Heart right ventricle (tissue), 16 donors: ENCODE data around the gene BICC1. TPM values are rescaled to one million over a fixed set of nuclear protein-coding genes. Genes with fewer than 3 reads are reported as not detected.

Source experiments
- ATAC-seq, 8 donors: fragments of 200-7000 bp; cut with Tn5 transposase; one replicate each; pipeline ENCODE4 v1.9.1; 2020; ENCODE audit warnings: mild to moderate bottlenecking in 8 of 8, moderate library complexity in 8 of 8, moderate number of reproducible peaks in 1 of 8
- DNase-seq, 2 donors: peaks; one replicate each; pipeline ENCODE4 v3.0.0-alpha.2; 2020
- H3K27ac ChIP-seq, 10 donors: fragments of 200-600 bp; sonication (generic) in 2 of 10; one replicate each; pipeline versions ENCODE4 v1.5.0 to v1.8.0; 2020 to 2022; ENCODE audit warnings: mild to moderate bottlenecking in 3 of 10
- H3K27me3 ChIP-seq, 7 donors: fragments of 200-600 bp; one replicate each; pipeline ENCODE4 v1.8.0; 2021 to 2022; ENCODE audit warnings: mild to moderate bottlenecking in 2 of 7
- H3K36me3 ChIP-seq, 9 donors: fragments of 200-600 bp; sonication (generic) in 1 of 9; one replicate each; pipeline versions ENCODE4 v1.5.0 to v1.8.0; 2020 to 2022; ENCODE audit warnings: mild to moderate bottlenecking in 2 of 9
- H3K4me1 ChIP-seq, 9 donors: fragments of 200-600 bp; sonication (generic) in 1 of 9; one replicate each; pipeline versions ENCODE4 v1.5.0 to v1.8.0; 2020 to 2022; ENCODE audit warnings: mild to moderate bottlenecking in 4 of 9
- H3K4me3 ChIP-seq, 10 donors: fragments of 200-600 bp; sonication (generic) in 2 of 10; one replicate each; pipeline versions ENCODE4 v1.5.0 to v1.8.0; 2020 to 2022; ENCODE audit warnings: mild to moderate bottlenecking in 7 of 10, moderate library complexity in 2 of 10
- H3K9me3 ChIP-seq, 11 donors: fragments of 200-600 bp in 10 of 11; sonication (generic) in 2 of 11; one replicate each; pipeline versions ENCODE4 v1.5.0 to v1.8.0; 2013 to 2022; ENCODE audit warnings: mild to moderate bottlenecking in 2 of 11, control low read depth in 1 of 11, moderate library complexity in 1 of 11
- CTCF ChIP-seq, 9 donors: fragments of 200-600 bp; sonication (generic) in 2 of 9; IDR thresholded peaks; one replicate each; pipeline versions ENCODE4 v1.5.0 to v1.8.0; 2021 to 2022; ENCODE audit warnings: antibody characterized with exemption in 9 of 9, mild to moderate bottlenecking in 5 of 9, moderate library complexity in 1 of 9
- WGBS, 2 donors: extraction: QIAGEN DNeasy Blood & Tissue Kit; methylation state at CpG; one replicate each; pipeline ENCODE4 v1.1.7; 2013; ENCODE audit warnings: inconsistent platforms in 1 of 2; 5-methylcytosine and 5-hydroxymethylcytosine counted together
- intact Hi-C, 10 donors: fragments of 100-400 bp; cut with DNase I; formaldehyde crosslinking; loops; one replicate each; pipeline versions ENCODE4 v1.11.1 to v1.14.2; 2022
- polyA plus RNA-seq, 2 donors: library from polyadenylated mRNA; stranded (reverse); fragments of 200-250 nt; gene quantifications; one replicate each; pipeline ENCODE4 v1.2.3, GENCODE V29; 2013
- total RNA-seq, 10 donors: library from RNA; stranded (reverse); fragmentation: NEBNext Ultra II Directional in 3 of 10; extraction: Animal tissue kit (Norgen Biotek cat#: 25700) in 3 of 10; gene quantifications; one replicate each; pipeline versions ENCODE4 v1.2.1 to v1.2.4, GENCODE V29; 2021 to 2023
- donor health status: Arrhythmogenic right ventricular cardiomyopathy.
- donor health status: ischemic (EF 13 %, LVEDD 7.1; RV severe dilation, severe dysfunction).
- donor health status: healthy with polysubstance abuse.
- donor health status: DM: no; HTN: yes; CAD: no.
- donor health status: DM: no; HTN: no; CAD: no.
- donor health status: ischemic (EF 25% LVEDD 6.9; RV normal size, moderate dysfunction).
- donor health status: ischemic (EF 25% LVEDD 5.7; RV mildly dilated, moderate dysfunction).
- donor health status: healthy.
- donor health status: DM: yes; HTN: yes; CAD: no.
- donor health status: Ischemic cardiomyopathy.
- donor health status: ischemic (EF 35%, LVEDD 5.7; RV mildly dilated, moderate dysfunction).
- donor health status: nonischemic (EF 11% LVEDD 7.7; RV severe dilation, severe dysfunction).
- donor health status: DM: yes; HTN: yes; CAD: no.
- donor health status: PGD.
- donor health status: ischemic (EF 29% LVEDD 5.4; RV normal size, mild dysfunction).
- donor health status: nonischemic (EF 23%, LVEDD 6.1; RV moderate dilation, normal function).

Gene BICC1
- total and polyA plus RNA-seq, 12 donors: 1.6 to 9.2 (median 5.0) TPM

- no peak overlapping the region for H3K27ac ChIP-seq
- DNase-seq: no peak
- no peaks in the 10 kb centered on the region for H3K27me3 ChIP-seq
- H3K4me3 ChIP-seq: no peak overlapping the region
- no peaks in the 10 kb centered on the region for H3K36me3 ChIP-seq
- H3K9me3 ChIP-seq: peaks cover 0 to 25% (median 13%) of the 10 kb centered on the region in 11 donors
- 36 to 40% methylated on average over 2 of the region's 2 CpGs for WGBS, 2 donors
- intact Hi-C loops: no loop called here
- ATAC-seq: no peak
- peaks cover 0 to 11% (median 0%) of the 10 kb centered on the region in 9 donors for H3K4me1 ChIP-seq
- TF ChIP-seq CTCF (IDR thresholded peaks at IDR 0.05): no peak
Measured at GRCh38 chr10:58661902-58662301, 149.2 kb downstream of the BICC1 start.

- Histone ChIP-seq H3K27ac (no peak overlapping the region), H3K36me3 (no peaks in the 10 kb centered on the region), H3K4me3 (no peak overlapping the region), H3K9me3 (peaks cover 0 to 25% (median 13%) of the 10 kb centered on the region in 11 donors), H3K4me1 (peaks cover 0 to 11% (median 0%) of the 10 kb centered on the region in 9 donors), H3K27me3 (no peaks in the 10 kb centered on the region)
- TF ChIP-seq CTCF (IDR thresholded peaks at IDR 0.05): no peak
- 69 to 81% methylated on average over 4 of the region's 4 CpGs for WGBS, 2 donors
- intact Hi-C loops: no loop called here
- DNase-seq (no peak), ATAC-seq (no peak)
Measured at GRCh38 chr10:58662314-58662713, 149.6 kb downstream of the BICC1 start.

GRCh38 chr10:58665361-58665760 is 152.7 kb downstream of the BICC1 start:
- Histone ChIP-seq H3K36me3 (no peaks in the 10 kb centered on the region), H3K27ac (peak overlapping the region in 2 of 10 donors; percentile 15 to 17), H3K9me3 (peaks cover 0 to 20% (median 13%) of the 10 kb centered on the region in 11 donors), H3K4me1 (peaks cover 0 to 10% (median 0%) of the 10 kb centered on the region in 9 donors), H3K27me3 (no peaks in the 10 kb centered on the region), H3K4me3 (no peak overlapping the region)
- ATAC-seq (no peak), DNase-seq (no peak)
- TF ChIP-seq CTCF (IDR thresholded peaks at IDR 0.05): no peak
- intact Hi-C loops: no loop called here
- WGBS, 2 donors: 38 to 45% methylated on average over 3 of the region's 3 CpGs

GRCh38 chr10:58666024-58666423 is 153.4 kb downstream of the BICC1 start:
- H3K4me3 ChIP-seq: peak overlapping the region in 3 of 10 donors; percentile 6 to 14 (median 11)
- intact Hi-C loops: no loop called here
- ATAC-seq (no peak), DNase-seq (no peak)
- peaks cover 0 to 20% (median 13%) of the 10 kb centered on the region in 11 donors for H3K9me3 ChIP-seq
- peak overlapping the region in 1 of 10 donors; percentile 15 for H3K27ac ChIP-seq
- H3K4me1 ChIP-seq: peaks cover 0 to 10% (median 0%) of the 10 kb centered on the region in 9 donors
- H3K36me3 ChIP-seq: no peaks in the 10 kb centered on the region
- H3K27me3 ChIP-seq: no peaks in the 10 kb centered on the region
- WGBS, 2 donors: 60 to 65% methylated on average over 3 of the region's 3 CpGs
- no peak for TF ChIP-seq CTCF (IDR thresholded peaks at IDR 0.05)
